ENCODE results near the gene EPDR1. TPM values are rescaled to one million over a fixed set of nuclear protein-coding genes. Genes with fewer than 3 reads are reported as not detected.

EPDR1 gene
- total and polyA plus RNA-seq, 4 donors = 31.3 to 44.0 (median 37.3) TPM

DNA sequence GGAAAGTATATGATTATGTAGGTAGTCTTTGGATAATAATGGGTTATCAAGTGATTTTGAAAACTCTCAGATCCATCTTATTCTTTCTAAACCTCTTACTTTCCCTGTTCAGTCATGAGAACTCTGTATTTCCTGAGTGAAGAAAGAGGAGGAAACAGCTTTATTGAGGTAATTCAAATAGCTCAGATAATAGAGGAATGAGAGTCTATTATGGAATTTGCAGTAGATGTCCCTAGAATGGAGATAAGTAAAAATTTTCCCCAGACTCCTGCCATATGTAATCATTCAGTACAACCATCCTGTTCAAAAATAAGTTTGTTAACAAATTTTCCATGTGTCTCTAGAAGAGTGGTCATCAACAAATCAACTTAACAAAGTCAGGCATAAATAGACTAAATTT is 36.4 kb downstream of the EPDR1 start:
- Histone ChIP-seq H3K27ac (ENCODE audit: low read depth in 1 of 2, low read length in 2 of 2) (no peak overlapping the region), H3K9me3 (ENCODE audit: control insufficient read depth, low read length) (no peaks in the 10 kb centered on the region), H3K27me3 (ENCODE audit: control insufficient read depth in 1 of 2, insufficient read depth in 2 of 2, low read length in 1 of 2) (peaks cover 0 to 1% of the 10 kb centered on the region in 2 donors), H3K4me3 (ENCODE audit: low read length in 2 of 2) (no peak overlapping the region), H3K36me3 (ENCODE audit: control insufficient read depth in 1 of 2, insufficient read depth in 2 of 2, low read length in 1 of 2) (peaks cover 0 to 6% of the 10 kb centered on the region in 2 donors), H3K4me1 (ENCODE audit: control insufficient read depth in 1 of 2, insufficient read depth in 2 of 2, low read length in 2 of 2) (no peaks in the 10 kb centered on the region)
- intact Hi-C loops (cut with DNase I) = no loop called here
- DNase-seq (no peak), ATAC-seq (ENCODE audit: low FRiP score) (no peak)

DNA sequence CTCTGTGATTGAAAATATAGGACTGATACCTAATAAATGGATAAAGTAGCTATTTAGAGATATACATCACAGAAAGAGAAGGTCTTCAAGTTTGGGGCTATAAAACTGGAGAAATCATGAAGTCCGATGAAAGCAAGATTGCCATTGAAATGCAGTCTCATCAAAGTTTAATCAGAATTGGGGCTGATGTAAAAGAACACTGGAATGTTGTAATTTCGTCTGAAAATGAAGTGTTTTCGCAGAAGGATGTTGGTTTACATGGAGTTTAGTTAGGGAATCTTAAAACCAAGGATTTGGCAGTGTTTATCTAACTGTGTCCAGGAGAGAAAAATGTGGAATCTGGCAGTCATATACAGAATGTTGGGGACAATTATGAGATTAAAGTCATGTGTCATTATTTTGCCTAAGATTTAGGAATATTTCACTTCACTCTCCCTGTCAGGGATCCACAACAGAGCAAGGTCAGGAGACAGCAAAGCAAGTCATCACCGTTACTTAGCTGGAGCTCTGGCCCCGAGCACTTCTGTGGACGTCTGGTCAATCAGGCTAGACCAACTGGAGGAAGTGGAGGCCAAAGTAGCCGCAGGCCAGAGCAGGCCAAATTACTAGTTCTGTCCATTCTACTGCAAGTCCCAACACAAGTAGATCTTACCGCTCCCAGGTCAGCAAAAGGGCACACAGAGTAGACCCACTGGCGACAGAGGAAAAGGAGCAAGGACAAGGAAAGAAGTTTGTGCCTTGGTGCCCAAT is 37.0 kb downstream of the EPDR1 start:
- WGBS, 2 donors = 73 to 74% methylated on average over 9 of the region's 9 CpGs
- Histone ChIP-seq H3K4me1 (ENCODE audit: control insufficient read depth in 1 of 2, insufficient read depth in 2 of 2, low read length in 2 of 2) (no peaks in the 10 kb centered on the region), H3K36me3 (ENCODE audit: control insufficient read depth in 1 of 2, insufficient read depth in 2 of 2, low read length in 1 of 2) (peaks cover 0 to 2% of the 10 kb centered on the region in 2 donors), H3K27ac (ENCODE audit: low read depth in 1 of 2, low read length in 2 of 2) (no peak overlapping the region), H3K9me3 (ENCODE audit: control insufficient read depth, low read length) (no peaks in the 10 kb centered on the region), H3K4me3 (ENCODE audit: low read length in 2 of 2) (no peak overlapping the region), H3K27me3 (ENCODE audit: control insufficient read depth in 1 of 2, insufficient read depth in 2 of 2, low read length in 1 of 2) (peaks cover 0 to 1% of the 10 kb centered on the region in 2 donors)
- intact Hi-C loops (cut with DNase I) = no loop called here
- no peak for ATAC-seq (ENCODE audit: low FRiP score)
- no peak for DNase-seq

DNA sequence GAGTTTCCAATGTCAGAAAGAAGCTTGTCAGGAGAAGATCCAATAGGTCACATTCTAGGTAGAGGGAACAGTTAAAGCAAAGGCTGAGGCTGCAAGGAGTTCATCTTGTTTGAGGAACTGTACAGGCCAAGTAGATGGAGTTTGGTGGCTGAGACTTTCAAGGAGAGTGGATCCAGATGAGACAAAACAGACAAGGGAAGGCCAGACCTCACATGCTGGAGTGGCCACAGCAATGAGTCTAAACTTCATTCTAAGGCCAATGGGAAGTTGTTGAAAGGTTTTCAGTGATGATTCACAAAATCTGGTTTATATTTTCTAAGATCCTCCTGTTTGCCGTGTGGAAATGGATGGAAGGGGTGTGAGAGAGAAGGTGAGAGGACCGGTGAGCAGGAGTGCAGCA is 40.0 kb downstream of the EPDR1 start:
- ATAC-seq (ENCODE audit: low FRiP score) (no peak), DNase-seq (no peak)
- 87 to 91% methylated on average over 2 of the region's 2 CpGs for WGBS, 2 donors
- H3K27me3 ChIP-seq (ENCODE audit: control insufficient read depth in 1 of 2, insufficient read depth in 2 of 2, low read length in 1 of 2) = peaks cover 0 to 1% of the 10 kb centered on the region in 2 donors
- H3K4me1 ChIP-seq (ENCODE audit: control insufficient read depth in 1 of 2, insufficient read depth in 2 of 2, low read length in 2 of 2) = no peaks in the 10 kb centered on the region
- H3K36me3 ChIP-seq (ENCODE audit: control insufficient read depth in 1 of 2, insufficient read depth in 2 of 2, low read length in 1 of 2) = peaks cover 0 to 2% of the 10 kb centered on the region in 2 donors
- intact Hi-C loops (cut with DNase I) = no loop called here
- no peak overlapping the region for H3K27ac ChIP-seq (ENCODE audit: low read depth in 1 of 2, low read length in 2 of 2)
- H3K9me3 ChIP-seq (ENCODE audit: control insufficient read depth, low read length) = no peaks in the 10 kb centered on the region
- no peak overlapping the region for H3K4me3 ChIP-seq (ENCODE audit: low read length in 2 of 2)

DNA sequence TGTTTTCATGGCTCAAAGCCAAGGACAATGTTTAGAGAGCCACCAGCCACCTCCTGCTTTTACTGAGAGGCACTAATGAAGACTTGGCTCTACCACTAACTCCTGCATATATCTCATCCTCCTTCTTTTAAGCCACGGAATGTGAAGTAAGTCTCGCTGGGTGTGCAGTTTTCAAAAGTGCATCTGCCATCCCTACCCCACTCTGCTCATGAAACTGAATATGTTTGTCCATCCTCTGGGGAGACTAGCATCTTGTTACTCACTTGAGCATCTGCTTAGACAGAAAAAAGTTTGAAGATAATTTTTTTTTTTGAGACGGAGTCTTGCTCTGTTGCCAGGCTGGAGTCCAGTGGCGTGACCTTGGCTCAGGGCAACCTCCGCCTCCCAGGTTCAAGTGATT is 40.8 kb downstream of the EPDR1 start:
- Histone ChIP-seq H3K27ac (ENCODE audit: low read depth in 1 of 2, low read length in 2 of 2) (no peak overlapping the region), H3K27me3 (ENCODE audit: control insufficient read depth in 1 of 2, insufficient read depth in 2 of 2, low read length in 1 of 2) (peaks cover 0 to 1% of the 10 kb centered on the region in 2 donors), H3K4me3 (ENCODE audit: low read length in 2 of 2) (no peak overlapping the region), H3K4me1 (ENCODE audit: control insufficient read depth in 1 of 2, insufficient read depth in 2 of 2, low read length in 2 of 2) (no peaks in the 10 kb centered on the region), H3K36me3 (ENCODE audit: control insufficient read depth in 1 of 2, insufficient read depth in 2 of 2, low read length in 1 of 2) (peaks cover 0 to 2% of the 10 kb centered on the region in 2 donors), H3K9me3 (ENCODE audit: control insufficient read depth, low read length) (no peaks in the 10 kb centered on the region)
- WGBS, 2 donors = 78 to 86% methylated on average over 5 of the region's 5 CpGs
- DNase-seq (no peak), ATAC-seq (ENCODE audit: low FRiP score) (no peak)
- intact Hi-C loops (cut with DNase I) = no loop called here

DNA sequence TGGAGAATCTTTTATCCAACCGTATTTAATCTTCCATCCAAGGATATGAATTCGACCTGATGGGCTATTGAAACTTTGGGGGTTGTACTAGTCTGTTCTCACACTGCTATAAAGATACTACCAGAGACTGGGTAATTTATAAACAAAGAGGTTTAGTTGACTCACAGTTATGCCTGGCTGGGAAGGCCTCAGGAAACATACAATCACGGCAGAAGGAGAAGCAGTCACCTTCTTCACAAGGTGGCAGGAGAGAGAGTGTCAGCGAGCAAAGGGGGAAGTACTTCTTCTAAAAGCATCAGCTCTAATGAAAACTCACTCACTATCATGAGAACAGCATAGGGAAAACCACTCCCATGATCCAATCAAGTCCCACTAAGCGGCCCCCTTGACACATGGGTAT is 43.8 kb downstream of the EPDR1 start:
- no peaks in the 10 kb centered on the region for H3K36me3 ChIP-seq (ENCODE audit: control insufficient read depth in 1 of 2, insufficient read depth in 2 of 2, low read length in 1 of 2)
- no peaks in the 10 kb centered on the region for H3K9me3 ChIP-seq (ENCODE audit: control insufficient read depth, low read length)
- ATAC-seq (ENCODE audit: low FRiP score) (no peak), DNase-seq (no peak)
- WGBS, 2 donors = 73 to 82% methylated on average over 5 of the region's 5 CpGs
- no peak overlapping the region for H3K4me3 ChIP-seq (ENCODE audit: low read length in 2 of 2)
- no peak overlapping the region for H3K27ac ChIP-seq (ENCODE audit: low read depth in 1 of 2, low read length in 2 of 2)
- H3K4me1 ChIP-seq (ENCODE audit: control insufficient read depth in 1 of 2, insufficient read depth in 2 of 2, low read length in 2 of 2) = no peaks in the 10 kb centered on the region
- intact Hi-C loops (cut with DNase I) = no loop called here
- H3K27me3 ChIP-seq (ENCODE audit: control insufficient read depth in 1 of 2, insufficient read depth in 2 of 2, low read length in 1 of 2) = no peaks in the 10 kb centered on the region

DNA sequence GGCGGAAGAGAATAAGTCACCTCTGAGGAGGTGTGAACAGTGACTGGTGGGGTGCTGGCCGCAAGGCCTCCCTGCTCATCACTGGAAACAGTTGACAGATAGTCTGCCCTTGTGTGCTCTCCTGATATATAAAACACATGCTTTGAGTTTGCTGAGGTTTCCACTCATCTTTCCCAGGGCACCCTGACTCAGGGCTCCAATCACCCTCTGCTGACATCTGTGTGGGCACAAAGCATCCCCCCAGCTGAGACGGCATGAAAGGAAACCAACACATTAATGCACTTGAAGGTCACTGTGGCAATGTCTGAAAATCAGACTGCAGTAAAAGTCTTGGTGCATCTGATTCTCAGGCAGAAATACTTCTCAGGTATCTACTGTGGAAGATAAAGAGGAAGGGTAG is 49.8 kb downstream of the EPDR1 start:
- Histone ChIP-seq H3K36me3 (ENCODE audit: control insufficient read depth in 1 of 2, insufficient read depth in 2 of 2, low read length in 1 of 2) (no peaks in the 10 kb centered on the region), H3K27ac (ENCODE audit: low read depth in 1 of 2, low read length in 2 of 2) (no peak overlapping the region), H3K4me1 (ENCODE audit: control insufficient read depth in 1 of 2, insufficient read depth in 2 of 2, low read length in 2 of 2) (no peaks in the 10 kb centered on the region), H3K4me3 (ENCODE audit: low read length in 2 of 2) (no peak overlapping the region), H3K9me3 (ENCODE audit: control insufficient read depth, low read length) (no peaks in the 10 kb centered on the region), H3K27me3 (ENCODE audit: control insufficient read depth in 1 of 2, insufficient read depth in 2 of 2, low read length in 1 of 2) (no peaks in the 10 kb centered on the region)
- 70 to 80% methylated on average over 3 of the region's 3 CpGs for WGBS, 2 donors
- DNase-seq (no peak), ATAC-seq (ENCODE audit: low FRiP score) (no peak)
- intact Hi-C loops (cut with DNase I) = no loop called here

DNA sequence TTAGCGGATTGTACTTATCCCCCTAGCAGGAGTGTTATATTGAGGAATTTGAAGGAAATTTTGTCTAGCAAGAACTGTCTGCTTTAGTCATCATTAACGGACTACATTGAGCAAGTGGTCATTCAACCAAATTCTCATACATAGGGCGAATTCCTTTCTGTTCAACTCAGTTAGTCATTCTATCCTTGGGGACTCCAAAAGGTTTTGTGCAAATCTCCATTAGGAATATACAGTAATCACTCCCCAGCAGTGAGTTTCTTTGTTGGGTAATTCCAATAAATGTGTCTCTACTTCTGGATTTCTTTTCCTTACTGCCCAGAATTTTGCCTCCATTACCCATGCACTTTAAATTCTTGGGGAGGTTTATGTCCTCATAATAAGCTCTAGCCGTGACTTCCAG is 51.1 kb downstream of the EPDR1 start:
- Histone ChIP-seq H3K36me3 (ENCODE audit: control insufficient read depth in 1 of 2, insufficient read depth in 2 of 2, low read length in 1 of 2) (no peaks in the 10 kb centered on the region), H3K9me3 (ENCODE audit: control insufficient read depth, low read length) (no peaks in the 10 kb centered on the region), H3K27ac (ENCODE audit: low read depth in 1 of 2, low read length in 2 of 2) (no peak overlapping the region), H3K4me1 (ENCODE audit: control insufficient read depth in 1 of 2, insufficient read depth in 2 of 2, low read length in 2 of 2) (no peaks in the 10 kb centered on the region), H3K27me3 (ENCODE audit: control insufficient read depth in 1 of 2, insufficient read depth in 2 of 2, low read length in 1 of 2) (no peaks in the 10 kb centered on the region), H3K4me3 (ENCODE audit: low read length in 2 of 2) (no peak overlapping the region)
- intact Hi-C loops (cut with DNase I) = no loop called here
- DNase-seq (no peak), ATAC-seq (ENCODE audit: low FRiP score) (no peak)
- 86 to 88% methylated on average over 4 of the region's 4 CpGs for WGBS, 2 donors

DNA sequence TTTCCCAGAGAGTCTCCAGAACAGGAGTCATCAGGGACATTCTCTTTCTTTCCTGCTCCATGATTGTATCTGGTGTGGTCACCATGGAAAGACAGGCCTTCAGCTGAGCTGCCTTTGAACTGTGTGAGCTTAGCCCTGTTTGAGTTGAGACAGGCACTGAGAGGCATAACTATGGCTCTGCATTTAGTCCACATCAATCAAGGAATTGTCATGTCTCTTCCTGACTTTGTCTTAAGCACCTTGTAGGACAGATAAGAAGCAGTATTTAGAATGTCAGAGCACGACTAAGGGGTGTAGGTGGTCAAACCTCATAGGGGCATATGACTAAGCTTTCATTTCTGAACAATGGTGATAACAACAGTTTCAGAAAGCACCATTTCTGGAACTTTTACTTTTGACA is 53.5 kb downstream of the EPDR1 start:
- DNase-seq = no peak
- Histone ChIP-seq H3K27me3 (ENCODE audit: control insufficient read depth in 1 of 2, insufficient read depth in 2 of 2, low read length in 1 of 2) (no peaks in the 10 kb centered on the region), H3K4me3 (ENCODE audit: low read length in 2 of 2) (no peak overlapping the region), H3K36me3 (ENCODE audit: control insufficient read depth in 1 of 2, insufficient read depth in 2 of 2, low read length in 1 of 2) (no peaks in the 10 kb centered on the region), H3K4me1 (ENCODE audit: control insufficient read depth in 1 of 2, insufficient read depth in 2 of 2, low read length in 2 of 2) (no peaks in the 10 kb centered on the region), H3K27ac (ENCODE audit: low read depth in 1 of 2, low read length in 2 of 2) (no peak overlapping the region), H3K9me3 (ENCODE audit: control insufficient read depth, low read length) (no peaks in the 10 kb centered on the region)
- ATAC-seq (ENCODE audit: low FRiP score) = no peak
- intact Hi-C loops (cut with DNase I) = no loop called here
- 34 to 39% methylated on average over 1 of the region's 1 CpG for WGBS, 2 donors

DNA sequence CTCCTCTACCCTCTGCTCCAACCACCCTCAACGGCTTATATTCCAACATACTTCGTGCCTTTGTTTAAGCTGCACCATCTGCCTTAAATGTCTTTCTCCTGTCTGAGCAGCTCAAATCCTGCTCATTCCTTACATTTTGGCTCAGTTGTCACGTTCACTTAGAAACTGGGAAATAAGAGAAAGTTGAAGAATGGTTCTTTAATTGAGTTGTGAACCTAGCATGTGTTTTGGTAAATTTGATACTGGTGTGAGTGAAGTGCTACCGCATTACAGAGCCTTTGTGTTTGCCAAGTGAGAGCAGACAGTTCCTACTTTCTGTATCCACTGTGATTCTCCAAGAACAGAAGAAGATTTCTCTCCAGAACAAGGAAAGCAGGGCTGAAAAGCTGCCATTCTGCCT is 54.3 kb downstream of the EPDR1 start:
- 85 to 87% methylated on average over 4 of the region's 4 CpGs for WGBS, 2 donors
- Histone ChIP-seq H3K27me3 (ENCODE audit: control insufficient read depth in 1 of 2, insufficient read depth in 2 of 2, low read length in 1 of 2) (no peaks in the 10 kb centered on the region), H3K36me3 (ENCODE audit: control insufficient read depth in 1 of 2, insufficient read depth in 2 of 2, low read length in 1 of 2) (no peaks in the 10 kb centered on the region), H3K9me3 (ENCODE audit: control insufficient read depth, low read length) (no peaks in the 10 kb centered on the region), H3K4me3 (ENCODE audit: low read length in 2 of 2) (no peak overlapping the region), H3K4me1 (ENCODE audit: control insufficient read depth in 1 of 2, insufficient read depth in 2 of 2, low read length in 2 of 2) (no peaks in the 10 kb centered on the region), H3K27ac (ENCODE audit: low read depth in 1 of 2, low read length in 2 of 2) (no peak overlapping the region)
- DNase-seq (no peak), ATAC-seq (ENCODE audit: low FRiP score) (no peak)
- intact Hi-C loops (cut with DNase I) = no loop called here

Data from aorta (tissue), 5 donors.